Stimulated activated naive CD4-positive, alpha-beta T cell treated with Interleukin-2 at 50 U/mL for 16 hours (primary cell): ENCODE results near the gene KRTAP5-11.
"Not testable (repeated sequence)": the region's sequence is repeated elsewhere in the genome, so short reads cannot be mapped to it uniquely, and the experiment has no call there.

Experiments used
- DNase-seq: peaks from one replicate; lab custom pipeline; 2025; lab: John Stamatoyannopoulos, UW

KRTAP5-11 gene

GRCh38 chr11:71582309-71582895, at the start of gene KRTAP5-11:
Gene KRTAP5-11 (minus strand): TSS chr11:71582875. CDS start chr11:71582837, 38 bp downstream.
- DNase-seq, result no peak

- not testable (repeated sequence) for DNase-seq
Observed at GRCh38 chr11:71631551-71631950, 48.9 kb upstream of the KRTAP5-11 start.

DNA sequence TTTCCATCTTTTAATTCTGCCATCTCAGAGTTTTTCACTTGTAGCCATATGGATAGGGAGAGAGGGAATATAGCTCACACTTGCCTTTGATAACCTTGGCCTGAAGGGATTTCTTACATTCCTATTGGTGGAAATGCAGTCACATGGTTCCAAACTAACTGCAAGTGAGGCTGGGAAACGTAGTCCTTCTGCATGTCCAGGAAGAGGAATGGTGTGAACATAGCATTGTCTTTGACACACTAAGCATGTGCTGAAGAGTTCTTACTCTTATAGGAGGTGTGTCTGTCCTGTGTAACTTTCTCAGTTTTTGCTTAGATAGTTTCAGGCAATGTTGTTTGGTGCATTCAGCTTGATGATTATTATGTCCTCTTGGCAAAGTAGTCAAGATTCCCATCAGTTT, 47.4 kb upstream of the KRTAP5-11 start:
- DNase-seq, result not testable (repeated sequence)

- not testable (repeated sequence) for DNase-seq
Observed at GRCh38 chr11:71628943-71629342, 46.3 kb upstream of the KRTAP5-11 start.

DNA sequence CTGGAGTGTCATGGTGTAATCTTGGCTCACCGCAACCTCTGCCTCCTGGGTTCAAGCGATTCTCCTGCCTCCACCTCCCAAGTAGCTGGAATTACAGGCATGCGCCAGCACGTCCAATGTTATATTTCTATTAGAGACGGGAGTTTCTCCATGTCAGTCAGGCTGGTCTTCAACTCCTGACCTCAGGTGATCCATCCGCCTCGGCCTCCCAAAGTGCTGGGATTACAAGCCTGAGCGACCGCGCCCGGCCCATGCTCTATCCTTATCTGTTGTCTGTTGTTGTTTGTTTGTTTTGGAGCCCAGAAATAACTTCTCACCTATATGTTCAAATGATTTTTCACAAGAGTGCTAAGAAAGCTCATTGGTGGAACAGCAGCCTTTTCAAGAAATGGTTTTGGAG, 40.6 kb upstream of the KRTAP5-11 start:
- DNase-seq, result not testable (repeated sequence)

- DNase-seq, result not testable (repeated sequence)
Observed at GRCh38 chr11:71622561-71622960, 39.9 kb upstream of the KRTAP5-11 start.

GRCh38 chr11:71615003-71615402, 32.3 kb upstream of the KRTAP5-11 start:
- not testable (repeated sequence) for DNase-seq

- not testable (repeated sequence) for DNase-seq
Observed at GRCh38 chr11:71614366-71614917, 31.8 kb upstream of the KRTAP5-11 start.

DNA sequence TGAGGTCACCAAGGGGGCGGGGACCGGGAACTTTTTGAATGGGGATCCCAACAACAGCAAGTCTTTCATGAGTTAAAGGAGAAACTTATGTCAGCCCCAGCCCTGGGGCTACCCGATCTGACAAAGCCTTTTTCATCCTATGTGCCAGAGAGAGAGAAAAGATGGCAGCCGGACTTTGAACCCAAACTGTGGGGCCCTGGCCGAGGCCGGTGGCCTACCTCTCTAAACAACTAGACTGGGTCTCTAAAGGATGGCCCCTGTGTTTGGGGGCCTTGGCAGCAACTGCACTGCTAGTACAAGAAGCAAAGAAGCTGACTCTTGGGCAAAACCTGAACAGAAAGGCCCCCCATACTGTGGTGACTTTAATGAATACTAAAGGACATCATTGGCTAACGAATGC, 31.3 kb upstream of the KRTAP5-11 start:
- DNase-seq, result not testable (repeated sequence)

DNA sequence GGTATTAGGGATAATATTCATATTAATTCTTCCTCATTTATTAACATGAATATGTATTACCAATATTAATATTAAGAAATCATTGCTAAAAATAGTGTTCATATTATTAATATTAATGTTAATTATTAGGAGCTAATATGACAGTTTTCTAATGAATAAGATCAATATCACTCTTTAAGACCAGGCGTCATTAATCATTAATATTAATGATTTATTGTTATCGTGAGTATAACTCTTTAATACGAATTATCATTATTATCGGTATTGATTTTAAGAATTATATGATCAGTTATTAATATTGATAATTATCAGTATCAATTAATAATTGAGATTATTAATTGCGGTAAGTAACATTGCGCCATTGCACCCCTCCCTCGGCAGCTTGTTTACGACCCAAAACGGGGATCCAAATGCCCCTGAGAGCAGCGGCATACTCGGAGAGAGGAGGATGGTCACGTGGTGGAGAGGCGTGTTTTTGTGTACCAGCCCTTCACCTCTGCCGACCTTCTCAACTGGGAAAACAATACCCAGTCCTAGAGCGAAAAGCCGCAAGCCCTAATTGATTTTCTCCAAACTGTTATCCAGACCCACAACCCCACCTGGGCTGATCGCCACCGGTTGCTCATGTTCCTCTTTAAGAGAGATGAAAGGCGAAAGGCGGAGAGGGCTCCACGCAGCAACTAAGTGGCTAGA, 28.7 kb upstream of the KRTAP5-11 start:
- not testable (repeated sequence) for DNase-seq

GRCh38 chr11:71608272-71608671, 25.6 kb upstream of the KRTAP5-11 start:
- DNase-seq, result not testable (repeated sequence)

- not testable (repeated sequence) for DNase-seq
Observed at GRCh38 chr11:71607520-71608216, 25.0 kb upstream of the KRTAP5-11 start.

- not testable (repeated sequence) for DNase-seq
Observed at GRCh38 chr11:71606853-71607519, 24.3 kb upstream of the KRTAP5-11 start.

DNA sequence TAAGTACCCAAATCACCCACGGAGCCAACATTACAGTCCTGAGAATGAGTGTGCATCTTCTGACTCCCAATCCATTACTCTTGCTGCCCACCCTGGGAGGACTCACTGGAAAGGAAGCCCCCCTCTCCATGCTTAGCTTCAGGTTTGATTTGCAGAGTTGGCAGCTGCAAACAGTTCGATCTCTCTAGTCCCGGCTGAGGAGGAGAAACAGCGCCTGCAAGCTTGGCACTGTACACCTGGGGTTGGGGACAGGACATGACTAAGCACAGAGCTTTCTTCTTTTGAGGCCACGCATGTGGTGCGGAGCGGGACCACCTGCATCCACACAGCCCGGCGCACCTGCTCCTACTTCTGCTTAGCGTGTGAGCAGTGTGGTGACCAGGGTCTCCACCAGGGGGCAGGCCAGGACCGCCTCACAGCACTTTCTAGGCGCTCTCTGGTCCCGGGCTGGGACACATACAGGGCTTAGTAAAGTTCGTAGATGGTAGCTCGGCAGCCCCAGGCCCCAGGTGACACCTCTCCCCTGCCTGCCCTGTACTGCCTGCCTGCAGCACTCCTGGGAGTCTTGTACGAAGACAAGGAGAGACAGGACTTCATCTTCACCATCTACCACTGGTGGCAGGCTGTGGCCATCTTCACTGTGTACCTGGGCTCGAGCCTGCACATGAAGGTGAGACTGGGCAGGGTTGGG, 22.3 kb upstream of the KRTAP5-11 start:
- DNase-seq, result not testable (repeated sequence)

GRCh38 chr11:71603221-71603620, 20.5 kb upstream of the KRTAP5-11 start:
- not testable (repeated sequence) for DNase-seq

DNA sequence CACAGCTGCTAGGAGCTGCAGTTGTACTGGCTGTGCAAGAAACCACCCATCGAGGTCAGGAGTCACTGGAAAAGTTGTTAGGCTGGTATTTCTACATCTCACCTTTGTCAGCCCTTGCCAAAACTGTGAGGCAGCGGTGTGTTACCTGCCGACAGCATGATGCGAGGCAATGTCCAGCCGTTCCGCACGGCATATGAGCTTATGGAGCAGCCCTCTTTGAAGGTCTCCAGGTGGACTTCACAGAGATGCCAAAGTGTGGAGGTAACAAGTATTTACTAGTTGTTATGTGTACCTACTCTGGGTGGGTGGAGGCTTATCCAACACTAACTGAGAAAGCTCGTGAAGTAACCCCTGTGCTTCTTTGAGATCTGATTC, 6.9 kb upstream of the KRTAP5-11 start:
- not testable (repeated sequence) for DNase-seq

- DNase-seq, result peak; percentile 43
Observed at GRCh38 chr11:71588822-71589545, 6.3 kb upstream of the KRTAP5-11 start.

DNA sequence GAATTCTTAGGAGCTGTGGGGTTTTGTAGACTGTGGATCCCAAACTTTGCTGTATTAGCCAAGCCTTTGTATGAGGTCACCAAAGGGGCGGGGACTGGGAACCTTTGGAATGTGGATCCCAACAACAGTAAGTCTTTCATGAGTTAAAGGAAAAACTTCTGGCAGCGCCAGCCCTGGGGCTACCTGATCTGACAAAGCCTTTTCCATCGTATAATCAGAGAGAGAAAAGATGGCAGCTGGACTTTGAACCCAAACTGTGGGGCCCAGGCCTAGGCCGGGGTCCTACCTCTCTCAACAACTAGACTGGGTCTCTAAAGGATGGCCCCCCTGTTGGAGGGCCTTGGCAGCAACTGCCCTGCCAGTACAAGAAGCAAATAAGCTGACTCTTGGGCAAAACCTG, 5.6 kb upstream of the KRTAP5-11 start:
- not testable (repeated sequence) for DNase-seq

GRCh38 chr11:71585673-71586072, 3.0 kb upstream of the KRTAP5-11 start:
- not testable (repeated sequence) for DNase-seq

DNA sequence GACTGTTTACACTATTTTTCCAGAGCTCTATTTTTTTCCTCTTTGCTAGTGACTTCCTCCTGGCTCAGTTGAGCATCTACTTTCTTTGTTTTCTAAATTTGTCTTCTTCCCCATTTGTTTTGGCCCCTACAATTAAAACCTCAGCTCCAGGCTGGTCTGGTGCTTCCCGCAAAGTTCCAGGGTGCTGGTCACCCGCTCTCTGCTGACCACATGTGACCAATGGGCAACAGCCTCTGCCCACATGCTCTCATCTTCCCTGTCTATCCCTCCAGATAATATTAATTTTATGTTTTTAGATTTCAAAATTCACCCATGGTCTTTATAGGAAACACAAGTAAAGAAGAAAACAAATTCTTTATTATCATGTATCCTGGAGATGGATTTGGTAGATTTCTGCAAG, 294 bp upstream of the KRTAP5-11 start:
- DNase-seq, result not testable (repeated sequence)

DNA sequence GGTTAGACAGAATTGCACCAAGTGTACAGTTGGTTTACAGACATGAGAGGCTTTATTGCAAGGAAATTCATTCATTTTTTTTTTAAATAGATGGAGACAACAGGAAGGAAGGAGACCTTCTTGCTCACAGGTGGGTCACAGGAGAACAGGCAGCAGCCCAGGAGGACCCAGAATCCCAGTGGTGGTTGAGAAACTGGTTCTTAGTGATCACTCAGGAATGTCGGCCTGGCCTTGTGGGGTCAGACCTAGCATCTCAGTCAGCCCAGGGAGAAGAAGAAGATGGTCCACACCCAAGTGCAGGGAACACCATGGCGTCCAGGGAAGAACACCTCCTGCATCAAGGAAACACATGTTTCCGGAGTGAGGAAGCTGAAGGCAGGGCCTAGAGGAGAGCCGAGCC, 849 bp downstream of the KRTAP5-11 start:
- no peak for DNase-seq
